CD14-positive monocyte (primary cell): ENCODE results near the gene CCDC88C. TPM values are rescaled to one million over a fixed set of nuclear protein-coding genes. Genes with fewer than 3 reads are reported as not detected.

Source experiments
- DNase-seq, 3 donors: peaks; one replicate each; pipeline ENCODE4 v3.0.0-alpha.2; 2011 to 2022
- H2AFZ ChIP-seq: 2 replicates; pipeline ENCODE4 v1.6.0; 2012; ENCODE audit warnings: mild to moderate bottlenecking, low read depth, low read length, inconsistent platforms; ENCODE audit not compliant: insufficient read depth, poor library complexity, severe bottlenecking
- H3K27ac ChIP-seq, 2 donors: 1 replicate in 1 of 2; 2 replicates in 1 of 2; pipeline ENCODE4 v1.5.1; 2012 to 2013; ENCODE audit warnings: low read length in 2 of 2, control low read depth in 1 of 2, inconsistent platforms in 1 of 2, low read depth in 1 of 2, mild to moderate bottlenecking in 1 of 2
- H3K27me3 ChIP-seq, 2 donors: one replicate each; pipeline versions ENCODE4 v1.6.0 to v1.6.1; 2011 to 2013; ENCODE audit warnings: low read length in 2 of 2; ENCODE audit not compliant: control insufficient read depth in 2 of 2, insufficient read depth in 2 of 2
- H3K36me3 ChIP-seq, 2 donors: replicated peaks in 1 of 2; 1 replicate in 1 of 2; 2 replicates in 1 of 2; pipeline versions ENCODE4 v1.5.1 to v1.6.1; 2012 to 2013; ENCODE audit warnings: low read length in 2 of 2, control low read depth in 1 of 2, inconsistent platforms in 1 of 2, mild to moderate bottlenecking in 1 of 2; ENCODE audit not compliant: insufficient read depth in 2 of 2, control insufficient read depth in 1 of 2
- H3K4me1 ChIP-seq, 2 donors: 1 replicate in 1 of 2; 2 replicates in 1 of 2; pipeline versions ENCODE4 v1.5.1 to v1.6.1; 2012 to 2013; ENCODE audit warnings: low read length in 2 of 2, control low read depth in 1 of 2, inconsistent platforms in 1 of 2, mild to moderate bottlenecking in 1 of 2, moderate library complexity in 1 of 2; ENCODE audit not compliant: insufficient read depth in 2 of 2, control insufficient read depth in 1 of 2
- H3K4me2 ChIP-seq: replicated peaks from 2 replicates; pipeline ENCODE3; 2012; ENCODE audit warnings: low read length, moderate library complexity, mild to moderate bottlenecking; ENCODE audit not compliant: poor library complexity, severe bottlenecking; ENCODE audit errors: extremely low read depth
- H3K4me3 ChIP-seq, 3 experiments: fragments of 200-600 bp in 1 of 3; sonication (generic) in 1 of 3; replicated peaks in 1 of 3; 1 replicate in 2 of 3; 2 replicates in 1 of 3; pipeline ENCODE4 v1.5.1; 2011 to 2013; ENCODE audit warnings: low read length in 3 of 3, mild to moderate bottlenecking in 3 of 3, control low read depth in 2 of 3, low read depth in 2 of 3, inconsistent platforms in 1 of 3, moderate library complexity in 1 of 3
- H3K79me2 ChIP-seq: 2 replicates; pipeline ENCODE4 v1.6.0; 2012; ENCODE audit warnings: mild to moderate bottlenecking, control low read depth, inconsistent platforms, low read length, moderate library complexity; ENCODE audit not compliant: insufficient read depth
- H3K9ac ChIP-seq: 2 replicates; pipeline ENCODE4 v1.6.0; 2017; ENCODE audit warnings: low read length, mild to moderate bottlenecking; ENCODE audit not compliant: insufficient read depth, poor library complexity, severe bottlenecking
- H3K9me3 ChIP-seq, 2 donors: replicated peaks in 1 of 2; 1 replicate in 1 of 2; 2 replicates in 1 of 2; pipeline versions ENCODE4 v1.5.1 to v1.6.1; 2012 to 2013; ENCODE audit warnings: low read length in 2 of 2, control low read depth in 1 of 2; ENCODE audit not compliant: control insufficient read depth in 1 of 2, insufficient read depth in 1 of 2
- H4K20me1 ChIP-seq: 2 replicates; pipeline ENCODE4 v1.6.0; 2012; ENCODE audit warnings: mild to moderate bottlenecking, low read length, control low read depth, moderate library complexity; ENCODE audit not compliant: insufficient read depth
- H3K27ac Mint-ChIP-seq, 7 donors: one replicate each; pipeline ENCODE4 v1.8.0; 2020; ENCODE audit warnings: mild to moderate bottlenecking in 7 of 7, mixed read lengths in 7 of 7, moderate library complexity in 6 of 7, inconsistent platforms in 2 of 7
- H3K27me3 Mint-ChIP-seq, 3 donors: one replicate each; pipeline ENCODE4 v1.8.0; 2021 to 2022; ENCODE audit warnings: low read depth in 3 of 3, mild to moderate bottlenecking in 3 of 3, mixed read lengths in 3 of 3, moderate library complexity in 3 of 3, inconsistent platforms in 1 of 3
- H3K36me3 Mint-ChIP-seq, 2 donors: one replicate each; pipeline ENCODE4 v1.8.0; 2020; ENCODE audit warnings: mixed read lengths in 2 of 2, inconsistent platforms in 1 of 2, mild to moderate bottlenecking in 1 of 2
- H3K4me1 Mint-ChIP-seq: one replicate; pipeline ENCODE4 v1.8.0; 2020; ENCODE audit warnings: mild to moderate bottlenecking, mixed read lengths
- H3K4me3 Mint-ChIP-seq, 2 donors: one replicate each; pipeline ENCODE4 v1.8.0; 2020; ENCODE audit warnings: mild to moderate bottlenecking in 2 of 2, mixed read lengths in 2 of 2, moderate library complexity in 1 of 2
- H3K9me3 Mint-ChIP-seq, 7 donors: one replicate each; pipeline ENCODE4 v1.8.0; 2020 to 2022; ENCODE audit warnings: mixed read lengths in 7 of 7, mild to moderate bottlenecking in 6 of 7, moderate library complexity in 6 of 7, inconsistent platforms in 2 of 7
- CTCF ChIP-seq: fragments of 200-600 bp; IDR thresholded peaks from one replicate; pipeline ENCODE4 v1.8.0; 2022; ENCODE audit warnings: antibody characterized with exemption, mild to moderate bottlenecking
- WGBS: methylation state at CpG from one replicate; pipeline ENCODE4 v1.1.5; 2013; ENCODE audit warnings: missing lambda C conversion rate; ENCODE audit not compliant: insufficient coverage; 5-methylcytosine and 5-hydroxymethylcytosine counted together
- intact Hi-C, 2 donors: fragments of 100-400 bp; cut with micrococcal nuclease; formaldehyde crosslinking; loops; one replicate each; pipeline versions ENCODE4 v1.15.0 to v1.15.1; 2023
- polyA plus RNA-seq, 3 donors: library from polyadenylated mRNA; depleted of rRNA in 1 of 3; unstranded in 2 of 3; stranded (reverse) in 1 of 3; fragments of 300-500 nt in 2 of 3; fragments of >200 nt in 1 of 3; fragmentation: Illumina TruSeq in 2 of 3; gene quantifications; 1 replicate in 2 of 3; 2 replicates in 1 of 3; pipeline ENCODE4 v1.2.3, GENCODE V29; 2012 to 2021

CCDC88C gene
- polyA plus RNA-seq, 3 donors = 11.6 to 69.7 (median 12.3) TPM

GRCh38 chr14:91339671-91340369, 77.8 kb downstream of the CCDC88C start:
- intact Hi-C loops = no loop called here
- H3K4me1 Mint-ChIP-seq = peaks cover 27% of the 10 kb centered on the region
- Histone ChIP-seq H2AFZ (no peak overlapping the region), H3K27me3 (no peaks in the 10 kb centered on the region), H3K4me2 (no peak overlapping the region), H3K4me3 (no peak overlapping the region), H3K9me3 (no peaks in the 10 kb centered on the region), H3K27ac (peak overlapping the region in 1 of 2 donors; percentile 22), H3K79me2 (peaks cover 31% of the 10 kb centered on the region), H4K20me1 (peaks cover 81% of the 10 kb centered on the region), H3K4me1 (peaks cover 2 to 16% of the 10 kb centered on the region in 2 donors), H3K9ac (no peak overlapping the region), H3K36me3 (peaks cover 70 to 90% of the 10 kb centered on the region in 2 donors)
- H3K9me3 Mint-ChIP-seq = no peaks in the 10 kb centered on the region
- peaks cover 81 to 86% of the 10 kb centered on the region in 2 donors for H3K36me3 Mint-ChIP-seq
- no peak for DNase-seq
- no peak for TF ChIP-seq CTCF
- H3K4me3 Mint-ChIP-seq = no peak overlapping the region
- 77% methylated on average over 19 of the region's 30 CpGs for WGBS
- peak overlapping the region in 3 of 7 donors; percentile 10 to 71 (median 65) for H3K27ac Mint-ChIP-seq
- H3K27me3 Mint-ChIP-seq = peaks cover 0 to 2% (median 1%) of the 10 kb centered on the region in 3 donors

GRCh38 chr14:91339076-91339475, 78.5 kb downstream of the CCDC88C start:
- Mint-ChIP-seq H3K4me1 (peaks cover 20% of the 10 kb centered on the region), H3K4me3 (no peak overlapping the region), H3K36me3 (peaks cover 87 to 93% of the 10 kb centered on the region in 2 donors), H3K9me3 (no peaks in the 10 kb centered on the region), H3K27ac (peak overlapping the region in 3 of 7 donors; percentile 33 to 83 (median 54)), H3K27me3 (peaks cover 0 to 2% (median 1%) of the 10 kb centered on the region in 3 donors)
- Histone ChIP-seq H4K20me1 (peaks cover 82% of the 10 kb centered on the region), H2AFZ (no peak overlapping the region), H3K9me3 (no peaks in the 10 kb centered on the region), H3K9ac (no peak overlapping the region), H3K4me1 (peaks cover 0 to 9% of the 10 kb centered on the region in 2 donors), H3K4me2 (no peak overlapping the region), H3K27ac (peak overlapping the region in 1 of 2 donors; percentile 22), H3K79me2 (peaks cover 28% of the 10 kb centered on the region), H3K27me3 (no peaks in the 10 kb centered on the region), H3K36me3 (peaks cover 76 to 97% of the 10 kb centered on the region in 2 donors), H3K4me3 (no peak overlapping the region)
- intact Hi-C loops = no loop called here
- TF ChIP-seq CTCF = no peak
- WGBS = 98% methylated on average over 13 of the region's 17 CpGs
- no peak for DNase-seq
